Osteoblast (primary cell): Measurements from ENCODE around the gene LRRC56. TPM values are rescaled to one million over a fixed set of nuclear protein-coding genes. Genes with fewer than 3 reads are reported as not detected.

Experiments used
- DNase-seq: peaks from one replicate; pipeline ENCODE4 v3.0.0; 2011; ENCODE audit warnings: low spot score, mixed read lengths; ENCODE audit not compliant: insufficient read length; ENCODE audit errors: missing footprints
- H2AFZ ChIP-seq: 2 replicates; pipeline ENCODE4 v1.6.0; 2011; ENCODE audit warnings: mild to moderate bottlenecking, low read length
- H3K27ac ChIP-seq: 2 replicates; pipeline ENCODE4 v1.5.1; 2011; ENCODE audit warnings: mild to moderate bottlenecking, low read depth, low read length, moderate library complexity
- H3K27me3 ChIP-seq: 2 replicates; pipeline ENCODE4 v1.6.0; 2012; ENCODE audit warnings: mild to moderate bottlenecking, control low read depth, inconsistent platforms, low read length, moderate library complexity; ENCODE audit not compliant: insufficient read depth
- H3K36me3 ChIP-seq: 2 replicates; pipeline ENCODE4 v1.5.1; 2011; ENCODE audit warnings: mild to moderate bottlenecking, low read length, control low read depth, moderate library complexity; ENCODE audit not compliant: insufficient read depth
- H3K4me1 ChIP-seq: 2 replicates; pipeline ENCODE4 v1.5.1; 2011; ENCODE audit warnings: mild to moderate bottlenecking, low read length, control low read depth, moderate library complexity; ENCODE audit not compliant: insufficient read depth
- H3K4me2 ChIP-seq: 2 replicates; pipeline ENCODE4 v1.6.0; 2011; ENCODE audit warnings: mild to moderate bottlenecking, low read length; ENCODE audit not compliant: insufficient read depth
- H3K4me3 ChIP-seq: fragments of 200-600 bp; sonication (generic); 3 replicates; pipeline ENCODE4 v1.5.1; 2012; ENCODE audit warnings: mild to moderate bottlenecking, low read length, inconsistent platforms; ENCODE audit not compliant: insufficient read depth
- H3K79me2 ChIP-seq: 2 replicates; pipeline ENCODE4 v1.6.0; 2012; ENCODE audit warnings: mild to moderate bottlenecking, low read length, control low read depth, inconsistent platforms; ENCODE audit not compliant: insufficient read depth
- H3K9me3 ChIP-seq: 2 replicates; pipeline ENCODE4 v1.5.1; 2011; ENCODE audit warnings: low read depth, low read length, control low read depth
- H4K20me1 ChIP-seq: 2 replicates; pipeline ENCODE4 v1.6.0; 2012; ENCODE audit warnings: mild to moderate bottlenecking, low read length, control low read depth; ENCODE audit not compliant: insufficient read depth
- CTCF ChIP-seq: IDR thresholded peaks from 2 replicates; pipeline ENCODE4 v1.5.1; 2011; ENCODE audit warnings: mild to moderate bottlenecking, low read depth, low read length, moderate library complexity; ENCODE audit errors: extremely low read depth
- total RNA-seq: library from RNA; depleted of rRNA; stranded (reverse); fragments of >200 nt; gene quantifications from 2 replicates; pipeline ENCODE4 v1.2.3, GENCODE V29; 2012

LRRC56 gene
- total RNA-seq, 1 donor, result 1.1 TPM

DNA sequence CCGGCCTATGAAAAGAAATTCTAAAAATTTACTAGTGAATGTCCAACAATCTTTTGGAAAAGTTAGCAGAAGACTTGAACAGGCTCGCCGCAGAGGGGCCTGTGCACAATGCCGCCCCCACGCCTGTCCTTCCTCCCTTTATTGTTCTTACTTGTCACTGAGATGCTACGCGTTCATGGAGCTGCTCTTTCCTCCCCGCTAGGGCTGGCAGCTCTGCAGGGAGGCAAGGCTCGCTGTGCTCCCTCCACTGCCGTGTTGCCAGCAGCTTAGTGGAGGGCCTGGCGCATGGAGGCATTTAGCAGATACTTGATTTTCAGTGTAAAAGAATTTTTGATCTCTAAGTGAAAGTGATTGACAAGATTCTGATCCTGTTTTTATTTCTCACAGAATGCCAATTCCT is 53.7 kb downstream of the LRRC56 start:
- Histone ChIP-seq H4K20me1 (peaks cover 46% of the 10 kb centered on the region), H3K36me3 (peaks cover 74% of the 10 kb centered on the region), H3K79me2 (peaks cover 76% of the 10 kb centered on the region)

DNA sequence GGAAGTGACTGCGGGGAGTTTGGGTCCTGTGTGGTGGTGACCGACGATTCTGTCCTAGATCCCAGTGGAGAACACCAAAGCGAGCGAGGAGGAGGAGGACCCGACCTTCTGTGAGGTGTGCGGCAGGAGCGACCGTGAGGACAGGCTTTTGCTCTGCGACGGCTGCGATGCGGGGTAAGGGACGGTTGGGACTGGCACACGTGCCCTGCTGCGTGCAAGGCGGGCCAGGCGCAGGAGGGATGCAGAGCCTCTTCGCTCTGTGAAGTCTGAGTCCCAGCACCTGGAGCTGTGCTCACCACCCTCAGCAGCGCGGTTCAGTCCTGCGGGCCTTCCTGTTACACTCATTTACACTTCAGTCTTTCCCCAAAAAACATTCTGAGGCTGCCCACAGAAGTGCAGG is 55.2 kb downstream of the LRRC56 start:
- no peak for DNase-seq
- peaks cover 6% of the 10 kb centered on the region for H3K4me1 ChIP-seq
- no peak overlapping the region for H3K4me3 ChIP-seq
- peaks cover 40% of the 10 kb centered on the region for H4K20me1 ChIP-seq
- H3K4me2 ChIP-seq, result no peak overlapping the region
- no peak for TF ChIP-seq CTCF
- H2AFZ ChIP-seq, result no peak overlapping the region
- peaks cover 75% of the 10 kb centered on the region for H3K36me3 ChIP-seq
- H3K27me3 ChIP-seq, result no peaks in the 10 kb centered on the region
- H3K79me2 ChIP-seq, result peaks cover 70% of the 10 kb centered on the region
- no peaks in the 10 kb centered on the region for H3K9me3 ChIP-seq
- H3K27ac ChIP-seq, result no peak overlapping the region

More for the DNA sequence above, 53.7 kb downstream of the LRRC56 start:
- Histone ChIP-seq H3K27me3 (no peaks in the 10 kb centered on the region), H3K9me3 (no peaks in the 10 kb centered on the region), H3K27ac (no peak overlapping the region), H3K4me1 (peaks cover 9% of the 10 kb centered on the region), H2AFZ (no peak overlapping the region), H3K4me2 (no peak overlapping the region), H3K4me3 (no peak overlapping the region)
- TF ChIP-seq CTCF, result no peak
- DNase-seq, result no peak

- Histone ChIP-seq H3K36me3 (peaks cover 77% of the 10 kb centered on the region), H4K20me1 (peaks cover 37% of the 10 kb centered on the region), H3K79me2 (peaks cover 69% of the 10 kb centered on the region), H3K4me2 (no peak overlapping the region), H2AFZ (no peak overlapping the region), H3K27ac (no peak overlapping the region), H3K9me3 (no peaks in the 10 kb centered on the region), H3K4me1 (peaks cover 2% of the 10 kb centered on the region), H3K27me3 (no peaks in the 10 kb centered on the region), H3K4me3 (no peak overlapping the region)
- no peak for DNase-seq
- no peak for TF ChIP-seq CTCF
These were observed 55.6 kb downstream of the LRRC56 start for GRCh38 chr11:592918-593317.

- DNase-seq, result no peak
- Histone ChIP-seq H3K4me3 (no peak overlapping the region), H3K79me2 (peaks cover 66% of the 10 kb centered on the region), H3K9me3 (no peaks in the 10 kb centered on the region), H3K27me3 (no peaks in the 10 kb centered on the region), H3K36me3 (peaks cover 81% of the 10 kb centered on the region), H3K27ac (no peak overlapping the region), H3K4me1 (no peaks in the 10 kb centered on the region), H2AFZ (no peak overlapping the region), H3K4me2 (no peak overlapping the region), H4K20me1 (peaks cover 35% of the 10 kb centered on the region)
- no peak for TF ChIP-seq CTCF
These were observed 56.0 kb downstream of the LRRC56 start for GRCh38 chr11:593347-593746.
